ENCODE data around the gene SMARCA4.
A peak's percentile ranks its signal among the peaks of the same experiment; 100 is the strongest.
"Not testable (repeated sequence)": the region's sequence is repeated elsewhere in the genome, so short reads cannot be mapped to it uniquely, and the experiment has no call there.

SMARCA4 gene

DNA sequence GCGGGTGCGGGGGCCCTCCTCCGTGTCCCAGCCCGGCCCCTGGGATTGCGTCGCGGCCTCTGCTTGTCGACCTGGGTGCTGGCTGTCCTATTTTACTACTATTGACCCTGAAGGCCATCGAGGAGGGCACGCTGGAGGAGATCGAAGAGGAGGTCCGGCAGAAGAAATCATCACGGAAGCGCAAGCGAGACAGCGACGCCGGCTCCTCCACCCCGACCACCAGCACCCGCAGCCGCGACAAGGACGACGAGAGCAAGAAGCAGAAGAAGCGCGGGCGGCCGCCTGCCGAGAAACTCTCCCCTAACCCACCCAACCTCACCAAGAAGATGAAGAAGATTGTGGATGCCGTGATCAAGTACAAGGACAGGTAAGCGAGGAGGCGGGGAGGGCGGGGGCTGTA, 80.4 kb downstream of the SMARCA4 start:
- no peak for DNase-seq

DNA sequence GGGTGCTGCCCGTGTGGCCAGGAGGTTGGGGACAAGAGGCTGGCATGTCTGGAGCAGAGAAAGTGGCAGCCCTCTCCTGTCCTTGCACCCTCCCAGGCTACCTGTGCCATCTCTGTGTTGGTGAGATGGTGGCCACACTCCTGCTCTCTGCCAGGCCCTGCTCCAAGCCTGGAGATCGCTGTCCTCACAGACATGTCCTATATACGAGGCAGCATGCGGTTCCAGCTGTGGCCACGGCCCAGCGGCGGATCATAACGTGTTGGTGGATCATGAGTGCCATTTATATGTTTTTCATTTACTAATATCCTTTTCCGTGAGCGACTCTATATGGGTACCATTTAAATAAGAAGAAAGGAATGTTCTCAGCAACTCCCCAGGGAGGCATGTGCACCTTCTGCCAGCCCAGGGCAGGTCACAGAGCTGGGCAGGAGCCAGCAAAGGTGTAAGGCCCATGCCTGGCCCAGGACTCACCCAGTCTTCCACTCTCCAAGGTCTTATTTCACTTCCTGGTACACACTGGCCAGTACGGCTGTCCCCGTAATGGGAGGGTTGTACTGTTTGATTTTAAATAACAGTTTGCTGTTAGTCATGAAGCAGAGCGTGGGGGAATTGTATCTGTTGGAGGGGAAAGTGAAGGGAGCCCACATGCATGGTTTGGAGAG, 81.3 kb downstream of the SMARCA4 start:
- no peak for DNase-seq

DNA sequence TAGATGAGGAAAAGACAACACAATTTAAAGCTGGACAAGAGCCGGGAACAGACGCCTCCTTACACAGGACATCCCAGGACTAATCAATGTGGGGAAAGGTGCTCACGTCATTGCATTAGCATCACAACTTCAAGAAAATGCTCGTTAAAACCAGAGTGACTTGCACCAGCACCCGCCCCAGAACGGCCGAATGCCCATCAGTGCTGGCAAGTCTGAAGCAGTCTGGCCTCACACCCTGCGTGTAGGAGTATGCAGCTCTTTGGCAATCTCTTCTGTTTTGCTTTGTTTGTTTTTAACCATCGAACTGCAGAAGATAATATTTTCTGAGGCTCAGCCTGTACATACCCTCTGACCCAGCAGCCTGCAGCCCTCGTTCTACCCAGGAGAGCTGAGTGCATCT, 83.6 kb downstream of the SMARCA4 start:
- no peak for DNase-seq

DNA sequence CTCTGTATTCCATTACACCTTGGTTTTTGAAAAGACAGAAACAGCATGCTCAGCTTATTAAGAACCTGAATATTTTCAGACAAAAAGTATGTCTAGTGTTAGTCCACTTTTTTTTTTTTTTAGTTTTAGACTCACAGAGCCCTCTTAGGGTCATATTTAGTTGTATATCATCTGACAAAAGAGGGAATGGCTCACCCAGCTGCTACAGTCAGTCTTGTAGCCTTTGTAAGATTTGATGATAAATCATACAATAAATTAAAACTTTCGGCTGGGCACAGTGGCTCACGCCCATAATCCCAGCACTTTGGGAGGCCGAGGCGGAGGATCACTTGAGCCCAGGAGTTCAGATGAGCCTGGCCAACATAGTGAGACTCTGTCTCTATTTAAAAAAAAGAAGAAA, 84.7 kb downstream of the SMARCA4 start:
- no peak for DNase-seq

DNA sequence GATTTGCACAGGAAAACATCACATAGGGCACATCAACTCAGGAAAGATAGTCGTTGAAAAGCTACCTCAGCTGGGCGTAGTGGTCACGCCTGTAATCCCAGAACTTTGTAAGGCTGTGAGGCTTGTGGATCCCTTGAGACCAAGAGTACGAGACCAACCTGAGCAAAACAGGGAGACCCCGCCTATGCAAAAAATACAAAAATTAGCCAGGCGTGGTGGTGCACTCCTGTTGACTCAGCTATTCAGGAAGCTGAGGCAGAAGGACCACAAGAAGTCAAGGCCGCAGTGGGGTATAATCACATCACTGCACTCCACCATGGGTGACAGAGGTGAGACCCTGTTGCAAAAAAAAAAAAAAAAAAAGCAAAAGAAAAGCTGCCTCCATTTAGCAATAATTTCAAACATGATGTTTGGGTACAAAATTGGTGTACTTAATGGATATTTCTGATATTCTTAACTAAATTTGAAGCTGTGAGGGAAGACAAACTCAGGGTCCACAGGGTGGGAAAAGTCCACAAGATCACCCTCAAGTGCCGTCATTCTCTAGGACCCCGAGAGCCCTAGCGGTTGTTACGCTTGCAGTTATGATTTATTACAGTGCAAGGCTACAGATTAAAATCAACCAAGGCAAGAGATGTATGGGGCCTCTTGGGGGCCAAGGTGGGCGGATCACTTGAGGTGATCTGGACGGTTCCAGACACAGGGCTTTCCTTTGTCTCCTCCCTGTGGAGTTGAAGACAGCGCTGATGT, 86.0 kb downstream of the SMARCA4 start:
- DNase-seq, result no peak

GRCh38 chr19:11047866-11048265, 87.0 kb downstream of the SMARCA4 start:
- DNase-seq, result no peak

GRCh38 chr19:11050323-11051114, 89.7 kb downstream of the SMARCA4 start:
- no peak for DNase-seq

DNA sequence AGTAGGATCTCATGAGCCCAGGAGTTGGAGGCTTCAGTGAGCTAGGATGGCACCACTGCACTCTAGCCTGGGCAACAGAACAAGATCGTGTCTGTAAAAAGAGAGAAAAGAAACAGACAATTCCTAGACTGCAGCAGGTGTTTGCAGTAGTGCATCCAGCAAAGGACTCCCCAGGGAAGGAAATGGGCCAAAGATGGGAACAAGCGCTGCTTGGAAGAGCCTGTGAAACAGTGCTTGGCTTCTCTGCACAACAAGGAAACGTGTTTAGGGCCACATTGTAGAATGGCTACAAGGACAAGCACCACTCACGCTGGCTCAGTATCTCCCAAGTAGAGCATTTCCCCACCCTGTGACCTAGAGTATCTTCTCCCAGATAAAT, 93.0 kb downstream of the SMARCA4 start:
- no peak for DNase-seq

DNA sequence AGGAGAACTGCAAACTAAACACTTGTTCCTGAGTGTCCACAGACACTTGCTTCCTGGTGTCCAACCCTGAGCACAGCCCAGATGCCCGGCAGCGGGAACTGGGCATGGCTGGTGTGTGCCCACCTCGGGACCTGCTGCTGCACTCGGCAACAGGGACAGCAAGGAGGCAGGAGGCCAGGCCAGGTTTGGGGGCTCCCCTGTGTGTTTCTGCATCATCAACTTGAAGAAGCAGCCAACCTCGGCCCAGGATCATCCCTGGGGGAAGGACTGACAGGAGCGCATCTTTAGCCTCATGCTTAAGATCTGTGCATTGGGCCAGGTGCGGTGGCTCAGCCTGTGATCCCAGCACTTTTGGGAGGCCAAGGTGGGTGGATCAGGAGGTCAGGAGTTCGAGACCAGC, 93.4 kb downstream of the SMARCA4 start:
- no peak for DNase-seq

- DNase-seq, result no peak
These were observed 93.8 kb downstream of the SMARCA4 start for GRCh38 chr19:11054628-11055027.

GRCh38 chr19:11058246-11059030, 97.6 kb downstream of the SMARCA4 start:
- no peak for DNase-seq

DNA sequence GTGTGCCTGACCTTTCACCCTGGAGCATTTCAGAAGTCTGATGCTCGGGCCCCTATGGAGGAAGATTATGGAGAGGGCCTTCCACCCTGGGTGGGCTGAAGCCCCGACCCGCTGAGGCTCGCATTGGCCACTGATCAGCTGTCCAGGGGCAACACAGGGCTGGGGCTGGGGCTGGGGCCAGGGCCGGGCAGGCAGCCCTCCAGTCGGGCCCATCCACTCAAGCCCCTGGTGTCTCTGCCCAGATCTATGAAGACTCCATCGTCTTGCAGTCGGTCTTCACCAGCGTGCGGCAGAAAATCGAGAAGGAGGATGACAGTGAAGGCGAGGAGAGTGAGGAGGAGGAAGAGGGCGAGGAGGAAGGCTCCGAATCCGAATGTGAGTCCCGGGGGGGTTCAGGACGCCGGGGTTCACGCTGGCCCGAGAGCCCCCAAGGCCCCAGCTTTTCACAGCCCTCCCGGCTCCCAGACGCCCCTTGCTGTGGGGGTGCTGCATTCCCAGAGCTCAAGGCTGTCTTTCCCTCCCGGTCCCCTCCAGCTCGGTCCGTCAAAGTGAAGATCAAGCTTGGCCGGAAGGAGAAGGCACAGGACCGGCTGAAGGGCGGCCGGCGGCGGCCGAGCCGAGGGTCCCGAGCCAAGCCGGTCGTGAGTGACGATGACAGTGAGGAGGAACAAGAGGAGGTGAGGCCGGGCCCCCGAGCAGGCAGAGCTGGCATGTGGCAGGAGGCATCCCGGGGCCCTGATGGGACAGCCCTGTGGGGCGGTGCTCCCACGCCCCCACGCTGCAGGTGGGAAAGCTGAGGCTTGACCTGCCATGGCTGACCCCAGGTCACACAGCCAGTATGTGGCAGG, 98.9 kb downstream of the SMARCA4 start:
- no peak for DNase-seq

GRCh38 chr19:11061952-11062351, 101.1 kb downstream of the SMARCA4 start:
- no peak for DNase-seq

DNA sequence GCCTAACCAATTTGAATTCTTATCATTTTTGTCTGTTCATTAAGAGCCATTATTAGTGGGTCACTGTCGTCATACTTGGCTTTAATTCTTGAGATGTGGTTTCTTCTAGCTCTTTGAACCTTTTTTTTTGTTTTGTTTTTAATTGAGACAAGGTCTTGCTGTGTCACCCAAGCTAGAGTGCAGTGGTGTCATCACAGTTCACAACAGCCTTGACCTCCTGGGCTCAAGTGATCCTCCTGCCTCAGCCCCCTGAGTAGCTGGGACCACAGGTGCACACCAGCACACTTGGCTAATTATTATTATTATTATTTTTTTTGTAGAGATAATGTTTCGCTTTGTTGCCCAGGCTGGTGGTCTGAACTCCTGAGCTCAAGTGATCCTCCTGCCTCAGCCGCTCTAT, 102.6 kb downstream of the SMARCA4 start:
- no peak for DNase-seq

DNA sequence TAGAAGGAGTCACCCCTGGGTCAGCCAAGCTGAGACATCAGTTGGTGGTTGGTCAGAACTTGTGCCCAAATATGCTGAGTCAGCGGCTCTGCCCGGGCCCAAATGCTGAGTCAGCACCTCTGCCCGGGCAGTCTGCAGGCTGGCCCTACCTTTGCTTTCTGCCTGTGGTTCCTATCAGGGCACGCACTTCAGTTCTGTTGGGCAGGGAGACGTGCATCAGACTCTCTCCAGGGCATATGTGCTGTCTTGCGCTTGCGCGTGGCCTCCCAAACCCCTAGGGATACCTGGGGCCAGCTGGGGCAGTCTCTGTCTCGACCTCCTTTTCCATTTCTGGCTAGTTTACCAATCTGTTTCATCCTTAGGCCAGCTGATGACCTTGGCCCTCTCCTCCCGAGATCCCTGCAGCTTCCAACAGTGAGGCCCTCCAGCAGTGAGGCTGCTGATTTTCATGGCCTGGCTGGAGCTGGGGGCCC, 104.0 kb downstream of the SMARCA4 start:
- DNase-seq, result peak in 1 of 2 donors; percentile 2

DNA sequence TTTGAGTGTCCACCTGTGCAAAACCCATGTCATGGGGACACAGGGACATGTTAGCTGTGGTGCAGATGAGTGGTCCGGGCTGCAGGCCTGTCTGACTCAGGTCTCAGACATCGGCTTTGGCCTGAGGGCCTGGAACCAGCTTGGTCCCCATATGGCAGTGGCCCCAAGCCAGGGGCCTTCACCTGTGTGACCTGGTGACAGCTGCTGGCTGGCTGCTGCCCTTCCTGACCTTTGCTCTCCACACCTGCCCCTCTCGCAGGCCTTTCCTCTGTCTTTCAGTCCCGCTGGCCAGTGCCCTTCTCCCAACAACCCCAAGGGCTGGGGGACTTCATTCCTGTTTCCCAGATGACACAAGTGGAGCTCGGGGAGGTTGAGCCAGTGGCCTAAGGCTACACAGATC, 105.5 kb downstream of the SMARCA4 start:
- no peak for DNase-seq

DNA sequence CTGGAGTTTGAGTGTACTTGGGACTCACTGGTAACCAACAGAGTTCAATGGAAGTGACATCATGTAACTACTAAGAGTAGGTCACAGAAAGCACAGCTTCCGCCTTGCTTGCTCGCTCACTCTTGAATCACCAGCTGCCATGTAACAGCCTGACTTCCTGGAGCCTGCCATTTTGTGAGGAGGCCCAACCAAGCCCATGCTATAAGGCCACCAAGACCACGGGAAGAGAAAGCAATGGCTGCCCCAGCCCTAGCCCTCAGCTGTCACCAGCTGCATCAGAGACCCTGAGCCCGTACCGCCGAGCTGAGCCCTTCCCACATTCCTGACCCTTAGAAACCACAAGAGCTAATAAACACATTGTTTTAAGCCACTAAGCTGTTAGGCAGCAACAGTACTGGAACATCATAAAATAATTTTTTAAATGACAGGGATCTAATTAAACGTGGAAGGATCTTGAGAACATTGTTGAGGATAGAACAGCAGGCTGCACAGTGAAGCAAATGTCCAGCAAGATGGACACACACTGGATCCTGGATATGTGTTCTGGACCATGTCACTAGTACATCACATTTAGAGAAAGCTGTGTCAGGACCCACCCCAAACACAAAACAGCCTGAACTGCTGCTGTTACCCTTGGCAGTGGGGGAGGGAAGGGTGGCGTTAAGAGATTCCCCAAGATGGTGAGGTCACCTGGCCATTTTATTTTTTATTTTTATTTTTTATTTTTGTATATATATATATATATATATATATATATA, 106.7 kb downstream of the SMARCA4 start:
- no peak for DNase-seq

DNA sequence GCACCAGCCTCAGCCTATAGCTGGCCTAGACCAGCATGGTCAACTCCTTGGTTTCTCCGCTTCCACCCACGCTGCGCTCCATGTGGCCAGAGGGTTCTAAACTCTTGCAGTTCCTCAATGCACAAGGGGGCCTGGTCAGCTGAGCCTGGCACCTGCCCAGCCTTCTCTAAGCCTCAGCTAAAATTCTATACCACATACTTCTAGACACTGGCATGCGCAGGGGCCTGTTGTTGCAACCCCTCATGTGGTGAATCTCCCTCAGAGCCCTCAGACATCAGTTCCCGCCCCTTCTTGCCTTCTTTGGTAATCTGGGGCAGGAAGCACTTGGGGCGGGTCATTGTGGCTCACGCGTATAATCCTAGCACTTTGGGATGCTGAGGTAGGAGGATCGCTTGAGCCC, 108.7 kb downstream of the SMARCA4 start:
- no peak for DNase-seq

DNA sequence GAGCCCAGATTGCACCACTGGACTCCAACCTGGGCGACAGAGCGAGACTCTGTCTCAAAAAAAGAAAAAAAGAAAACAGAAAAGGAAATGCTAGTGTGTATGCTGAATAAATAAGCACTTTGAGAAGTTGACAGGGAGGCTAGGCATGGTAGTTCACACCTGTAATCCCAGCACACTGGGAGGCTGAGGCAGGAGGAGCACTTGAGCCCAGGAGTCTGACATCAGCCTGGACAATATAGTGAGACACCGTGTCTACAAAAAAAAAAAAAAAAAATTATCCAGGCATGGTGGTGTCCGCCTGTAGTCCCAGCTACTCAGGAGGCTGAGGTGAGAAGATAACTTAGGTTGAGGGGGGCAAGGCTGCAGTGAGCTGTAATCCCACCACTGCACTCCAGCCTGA, 109.3 kb downstream of the SMARCA4 start:
- no peak for DNase-seq

- no peak for DNase-seq
These were observed 112.7 kb downstream of the SMARCA4 start for GRCh38 chr19:11073568-11073967.

GRCh38 chr19:11076792-11077191, 116.0 kb downstream of the SMARCA4 start:
- DNase-seq, result not testable (repeated sequence)

Measured in bone marrow (tissue), 2 donors.